ENCODE results near the gene CMKLR1. TPM values are rescaled to one million over a fixed set of nuclear protein-coding genes. Genes with fewer than 3 reads are reported as not detected.

The CMKLR1 gene
- total and polyA plus RNA-seq, 2 donors (not counting 1 experiment from before 2014, with no cell fraction given), result 0.82 TPM; not detected in 1

GRCh38 chr12:108282160-108282559 lies 57.0 kb downstream of the CMKLR1 start:
- DNase-seq (ENCODE audit: low read depth in 2 of 2), result no peak
- H3K4me2 ChIP-seq (ENCODE audit: extremely low read depth, insufficient read depth, low read length), result no peak overlapping the region
- H3K27ac ChIP-seq (ENCODE audit: insufficient read depth, low read length), result no peak overlapping the region
- no peaks in the 10 kb centered on the region for H4K20me1 ChIP-seq (ENCODE audit: control insufficient read depth, extremely low read depth, insufficient read depth, low read length)
- H3K27me3 ChIP-seq (ENCODE audit: control insufficient read depth, insufficient read depth, low read length), result no peaks in the 10 kb centered on the region
- H3K79me2 ChIP-seq (ENCODE audit: control insufficient read depth, insufficient read depth, low read length), result no peaks in the 10 kb centered on the region
- no peaks in the 10 kb centered on the region for H3K4me1 ChIP-seq (ENCODE audit: control insufficient read depth, extremely low read depth, insufficient read depth, low read length)
- no peak overlapping the region for H3K4me3 ChIP-seq (replicated peaks in 1 of 4; ENCODE audit: control extremely low read depth in 1 of 4, insufficient read depth in 1 of 4, low read depth in 3 of 4, low read length in 4 of 4)
- TF ChIP-seq CTCF (conservative IDR thresholded peaks at IDR 0.05 in 1 of 2, IDR thresholded peaks at IDR 0.05 in 1 of 2; ENCODE audit: low read depth in 1 of 2, low read length in 2 of 2) (no peak), EZH2 (IDR thresholded peaks at IDR 0.05; ENCODE audit: low read length, missing control alignments) (no peak)
- no peak overlapping the region for H2AFZ ChIP-seq (ENCODE audit: low read length)
- H3K36me3 ChIP-seq (ENCODE audit: control insufficient read depth, insufficient read depth, low read length), result no peaks in the 10 kb centered on the region
- no peaks in the 10 kb centered on the region for H3K9me3 ChIP-seq (ENCODE audit: control insufficient read depth, insufficient read depth, low read depth, low read length)
- no peak overlapping the region for H3K9ac ChIP-seq (ENCODE audit: insufficient read depth, low read length)

- DNase-seq (ENCODE audit: low read depth in 2 of 2), result no peak
- no peak overlapping the region for H3K27ac ChIP-seq (ENCODE audit: insufficient read depth, low read length)
- no peaks in the 10 kb centered on the region for H3K36me3 ChIP-seq (ENCODE audit: control insufficient read depth, insufficient read depth, low read length)
- H3K4me1 ChIP-seq (ENCODE audit: control insufficient read depth, extremely low read depth, insufficient read depth, low read length), result no peaks in the 10 kb centered on the region
- no peak overlapping the region for H3K4me2 ChIP-seq (ENCODE audit: extremely low read depth, insufficient read depth, low read length)
- H3K9me3 ChIP-seq (ENCODE audit: control insufficient read depth, insufficient read depth, low read depth, low read length), result no peaks in the 10 kb centered on the region
- no peak overlapping the region for H3K4me3 ChIP-seq (replicated peaks in 1 of 4; ENCODE audit: control extremely low read depth in 1 of 4, insufficient read depth in 1 of 4, low read depth in 3 of 4, low read length in 4 of 4)
- H3K9ac ChIP-seq (ENCODE audit: insufficient read depth, low read length), result no peak overlapping the region
- TF ChIP-seq CTCF (conservative IDR thresholded peaks at IDR 0.05 in 1 of 2, IDR thresholded peaks at IDR 0.05 in 1 of 2; ENCODE audit: low read depth in 1 of 2, low read length in 2 of 2), result no peak
- no peak for TF ChIP-seq EZH2 (IDR thresholded peaks at IDR 0.05; ENCODE audit: low read length, missing control alignments)
- no peaks in the 10 kb centered on the region for H4K20me1 ChIP-seq (ENCODE audit: control insufficient read depth, extremely low read depth, insufficient read depth, low read length)
- no peaks in the 10 kb centered on the region for H3K79me2 ChIP-seq (ENCODE audit: control insufficient read depth, insufficient read depth, low read length)
- H2AFZ ChIP-seq (ENCODE audit: low read length), result no peak overlapping the region
- H3K27me3 ChIP-seq (ENCODE audit: control insufficient read depth, insufficient read depth, low read length), result no peaks in the 10 kb centered on the region
These were observed 61.5 kb downstream of the CMKLR1 start for GRCh38 chr12:108277613-108278012.

- H3K9me3 ChIP-seq (ENCODE audit: control insufficient read depth, insufficient read depth, low read depth, low read length), result no peaks in the 10 kb centered on the region
- H3K4me3 ChIP-seq (replicated peaks in 1 of 4; ENCODE audit: control extremely low read depth in 1 of 4, insufficient read depth in 1 of 4, low read depth in 3 of 4, low read length in 4 of 4), result no peak overlapping the region
- H3K4me2 ChIP-seq (ENCODE audit: extremely low read depth, insufficient read depth, low read length), result no peak overlapping the region
- no peaks in the 10 kb centered on the region for H3K79me2 ChIP-seq (ENCODE audit: control insufficient read depth, insufficient read depth, low read length)
- no peaks in the 10 kb centered on the region for H3K27me3 ChIP-seq (ENCODE audit: control insufficient read depth, insufficient read depth, low read length)
- no peaks in the 10 kb centered on the region for H4K20me1 ChIP-seq (ENCODE audit: control insufficient read depth, extremely low read depth, insufficient read depth, low read length)
- DNase-seq (ENCODE audit: low read depth in 2 of 2), result no peak
- TF ChIP-seq EZH2 (IDR thresholded peaks at IDR 0.05; ENCODE audit: low read length, missing control alignments) (no peak), CTCF (conservative IDR thresholded peaks at IDR 0.05 in 1 of 2, IDR thresholded peaks at IDR 0.05 in 1 of 2; ENCODE audit: low read depth in 1 of 2, low read length in 2 of 2) (no peak)
- no peak overlapping the region for H3K27ac ChIP-seq (ENCODE audit: insufficient read depth, low read length)
- H3K4me1 ChIP-seq (ENCODE audit: control insufficient read depth, extremely low read depth, insufficient read depth, low read length), result no peaks in the 10 kb centered on the region
- no peaks in the 10 kb centered on the region for H3K36me3 ChIP-seq (ENCODE audit: control insufficient read depth, insufficient read depth, low read length)
- H2AFZ ChIP-seq (ENCODE audit: low read length), result no peak overlapping the region
- H3K9ac ChIP-seq (ENCODE audit: insufficient read depth, low read length), result no peak overlapping the region
These were observed 65.9 kb downstream of the CMKLR1 start for GRCh38 chr12:108273217-108273616.

Measured in fibroblast of lung (primary cell).